WI38 (cell line): ENCODE results near the gene YAP1.

Source experiments
- H3K4me3 ChIP-seq: 2 replicates; pipeline ENCODE4 v1.5.1; 2011; ENCODE audit warnings: low read depth, mild to moderate bottlenecking, control low read depth, low read length
- CTCF ChIP-seq: IDR thresholded peaks from 2 replicates; pipeline ENCODE4 v1.5.1; 2012; ENCODE audit warnings: low read depth, mild to moderate bottlenecking, control low read depth, low read length

Gene YAP1

GRCh38 chr11:102229510-102230123, 119.4 kb downstream of the YAP1 start:
- H3K4me3 ChIP-seq, result no peak overlapping the region
- TF ChIP-seq CTCF, result no peak

DNA sequence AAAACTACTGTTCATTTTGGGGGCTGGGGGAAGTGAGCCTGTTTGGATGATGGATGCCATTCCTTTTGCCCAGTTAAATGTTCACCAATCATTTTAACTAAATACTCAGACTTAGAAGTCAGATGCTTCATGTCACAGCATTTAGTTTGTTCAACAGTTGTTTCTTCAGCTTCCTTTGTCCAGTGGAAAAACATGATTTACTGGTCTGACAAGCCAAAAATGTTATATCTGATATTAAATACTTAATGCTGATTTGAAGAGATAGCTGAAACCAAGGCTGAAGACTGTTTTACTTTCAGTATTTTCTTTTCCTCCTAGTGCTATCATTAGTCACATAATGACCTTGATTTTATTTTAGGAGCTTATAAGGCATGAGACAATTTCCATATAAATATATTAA, 119.9 kb downstream of the YAP1 start:
- H3K4me3 ChIP-seq, result no peak overlapping the region
- no peak for TF ChIP-seq CTCF

DNA sequence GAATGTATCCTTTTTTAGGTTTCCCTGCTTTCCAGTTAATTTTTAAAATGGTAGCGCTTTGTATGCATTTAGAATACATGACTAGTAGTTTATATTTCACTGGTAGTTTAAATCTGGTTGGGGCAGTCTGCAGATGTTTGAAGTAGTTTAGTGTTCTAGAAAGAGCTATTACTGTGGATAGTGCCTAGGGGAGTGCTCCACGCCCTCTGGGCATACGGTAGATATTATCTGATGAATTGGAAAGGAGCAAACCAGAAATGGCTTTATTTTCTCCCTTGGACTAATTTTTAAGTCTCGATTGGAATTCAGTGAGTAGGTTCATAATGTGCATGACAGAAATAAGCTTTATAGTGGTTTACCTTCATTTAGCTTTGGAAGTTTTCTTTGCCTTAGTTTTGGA, 120.7 kb downstream of the YAP1 start:
- H3K4me3 ChIP-seq, result no peak overlapping the region

DNA sequence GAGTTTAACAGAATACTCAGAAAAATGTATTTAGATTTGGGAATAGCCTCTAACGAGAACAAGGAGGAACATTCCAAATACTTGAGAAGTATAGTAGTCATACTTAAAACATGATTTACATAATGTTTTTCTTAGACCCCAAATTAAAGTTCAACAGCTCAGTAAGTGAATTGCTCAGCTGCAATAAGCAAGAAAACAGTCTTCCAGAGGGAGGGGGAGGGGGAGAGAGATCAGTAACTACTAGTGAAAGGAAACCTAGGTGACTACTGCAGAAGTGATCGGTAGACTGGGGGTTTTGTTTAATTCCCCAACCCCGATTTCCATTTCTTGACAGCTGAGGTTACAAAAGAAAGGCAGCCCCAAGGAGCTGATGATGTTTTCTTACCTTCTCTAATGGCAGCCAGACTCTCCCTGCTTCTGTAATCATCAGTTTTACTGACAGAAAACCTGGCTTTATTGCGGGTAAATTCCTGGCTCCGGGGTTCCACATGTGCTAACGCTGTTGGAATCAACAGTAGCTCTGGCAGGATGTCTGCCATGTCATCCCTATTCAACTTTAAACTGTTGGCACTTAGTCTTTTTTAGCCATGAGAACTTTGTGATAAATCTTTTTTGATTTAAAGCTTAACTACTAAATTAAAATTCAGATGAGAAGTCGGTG, 124.7 kb downstream of the YAP1 start:
- H3K4me3 ChIP-seq, result no peak overlapping the region
- TF ChIP-seq CTCF, result no peak

More for the DNA sequence above, 120.7 kb downstream of the YAP1 start:
- no peak for TF ChIP-seq CTCF

- no peak for TF ChIP-seq CTCF
- H3K4me3 ChIP-seq, result no peak overlapping the region
Measured at GRCh38 chr11:102237096-102237735, 127.0 kb downstream of the YAP1 start.

- TF ChIP-seq CTCF, result no peak
- H3K4me3 ChIP-seq, result no peak overlapping the region
Measured at GRCh38 chr11:102238391-102238821, 128.2 kb downstream of the YAP1 start.

- no peak for TF ChIP-seq CTCF
Measured at GRCh38 chr11:102239448-102239847, 129.2 kb downstream of the YAP1 start.

More at GRCh38 chr11:102239448-102239847, 129.2 kb downstream of the YAP1 start:
- no peak overlapping the region for H3K4me3 ChIP-seq
